Right lobe of liver (tissue), 4 donors: ENCODE measurements around the gene SPECC1L.

Experiments used
- CTCF ChIP-seq, 4 donors: fragments of 200-600 bp in 3 of 4; fragments of 450-650 bp in 1 of 4; IDR thresholded peaks; one replicate each; pipeline versions ENCODE4 v1.5.1 to v1.8.0; 2016 to 2022; ENCODE audit warnings: antibody characterized with exemption in 4 of 4, mild to moderate bottlenecking in 2 of 4
- POLR2A ChIP-seq: fragments of 450-650 bp; IDR thresholded peaks from one replicate; pipeline ENCODE4 v1.6.1; 2017; ENCODE audit warnings: antibody characterized with exemption, mild to moderate bottlenecking
- donor health status: DM: no; HTN: no; CAD: no.
- donor health status: DM: no; HTN: no; CAD: no.
- donor health status: DM: no; HTN: yes; CAD: no.

- TF ChIP-seq POLR2A (no peak), CTCF (IDR thresholded peaks at IDR 0.05) (no peak)
Measured at GRCh38 chr22:24414523-24414922, 143.9 kb downstream of the SPECC1L start.
